ENCODE data around the gene RTP1. TPM values are rescaled to one million over a fixed set of nuclear protein-coding genes. Genes with fewer than 3 reads are reported as not detected.

RTP1 gene
- total RNA-seq, 1 experiment from 2014 or later, result not detected

- intact Hi-C loops (cut with micrococcal nuclease), result no loop called here
- Histone ChIP-seq H3K9me3 (ENCODE audit: control insufficient read depth in 1 of 2, insufficient read depth in 1 of 2, low read depth in 1 of 2, low read length in 2 of 2) (no peaks in the 10 kb centered on the region), H3K9ac (ENCODE audit: low read length) (no peak overlapping the region), H3K27me3 (ENCODE audit: insufficient read depth, low read length) (no peaks in the 10 kb centered on the region), H3K27ac (ENCODE audit: low read depth, low read length) (no peak overlapping the region), H3K4me1 (ENCODE audit: control insufficient read depth in 1 of 2, insufficient read depth in 2 of 2, low read length in 2 of 2) (no peaks in the 10 kb centered on the region), H3K36me3 (ENCODE audit: control insufficient read depth in 1 of 2, insufficient read depth in 2 of 2, low read length in 2 of 2) (no peaks in the 10 kb centered on the region), H3K79me2 (ENCODE audit: insufficient read depth, low read length) (no peaks in the 10 kb centered on the region), H2AFZ (ENCODE audit: low read depth, low read length, poor library complexity, severe bottlenecking) (no peak overlapping the region), H3K4me2 (ENCODE audit: low read length) (no peak overlapping the region), H3K4me3 (replicated peaks in 1 of 2; ENCODE audit: low read depth in 1 of 2, low read length in 2 of 2) (no peak overlapping the region), H4K20me1 (ENCODE audit: insufficient read depth) (no peaks in the 10 kb centered on the region), H3K9me2 (ENCODE audit: insufficient read depth) (no peaks in the 10 kb centered on the region)
- no peak for DNase-seq (ENCODE audit: low read depth, low spot score)
- RAD21 ChIA-PET (ENCODE audit: low non-redundant PET in 1 of 2, low total read pairs in 2 of 2, uncharacterized antibody in 2 of 2, unreplicated experiment in 2 of 2), result no interaction called here
- BruUV-seq (replicated peaks), result no TSS peak
- ATAC-seq, result no peak
- TF ChIP-seq SIN3A (IDR thresholded peaks at IDR 0.05; ENCODE audit: low read depth) (no peak), ZFX (IDR thresholded peaks at IDR 0.05) (no peak), ELF1 (IDR thresholded peaks at IDR 0.05; ENCODE audit: borderline replicate concordance, low read depth) (no peak), TCF7L2 (IDR thresholded peaks at IDR 0.05; ENCODE audit: borderline replicate concordance, extremely low read depth, insufficient read depth, insufficient read length) (no peak), REST (IDR thresholded peaks at IDR 0.05; ENCODE audit: low read depth) (no peak), JUND (IDR thresholded peaks at IDR 0.05) (no peak), CBX3 (IDR thresholded peaks at IDR 0.05; ENCODE audit: low read depth) (no peak), MAX (IDR thresholded peaks at IDR 0.05) (no peak), CTCF (IDR thresholded peaks at IDR 0.05 in 2 of 3, conservative IDR thresholded peaks at IDR 0.05 in 1 of 3; ENCODE audit: borderline replicate concordance in 1 of 3, insufficient read depth in 1 of 3, low read depth in 2 of 3, low read length in 2 of 3) (no peak), ATF3 (IDR thresholded peaks at IDR 0.05) (no peak), ZNF274 (IDR thresholded peaks at IDR 0.05; ENCODE audit: low read depth, low read length) (no peak), POLR2A (IDR thresholded peaks at IDR 0.05; ENCODE audit: borderline replicate concordance, extremely low read depth, insufficient read depth, insufficient read length) (no peak), RAD21 (IDR thresholded peaks at IDR 0.05; ENCODE audit: low read depth) (no peak), ZBTB33 (IDR thresholded peaks at IDR 0.05; ENCODE audit: extremely low read depth, insufficient replicate concordance, low read length) (no peak), YY1 (IDR thresholded peaks at IDR 0.05; ENCODE audit: extremely low read depth, insufficient replicate concordance, low read depth, low read length) (no peak), CEBPB (IDR thresholded peaks at IDR 0.05; ENCODE audit: low read depth) (no peak)
- POLR2A ChIA-PET, result no interaction called here
- CTCF ChIA-PET, result no interaction called here
Observed at GRCh38 chr3:187215460-187215859, 18.2 kb downstream of the RTP1 start.
